IPS-18a (cell line): ENCODE results near the gene HES5.

Experiments used
- H3K27ac ChIP-seq: one replicate; pipeline ENCODE4 v1.5.1; 2013; ENCODE audit warnings: low read length
- H3K27me3 ChIP-seq: one replicate; pipeline ENCODE4 v1.6.1; 2013; ENCODE audit warnings: mild to moderate bottlenecking, low read length; ENCODE audit not compliant: control insufficient read depth, insufficient read depth
- H3K36me3 ChIP-seq: one replicate; pipeline ENCODE4 v1.6.1; 2013; ENCODE audit warnings: low read depth, low read length; ENCODE audit not compliant: control insufficient read depth
- H3K4me1 ChIP-seq: one replicate; pipeline ENCODE4 v1.6.1; 2013; ENCODE audit warnings: low read depth, low read length; ENCODE audit not compliant: control insufficient read depth
- H3K4me3 ChIP-seq: one replicate; pipeline ENCODE4 v1.5.1; 2013; ENCODE audit warnings: low read length
- H3K9ac ChIP-seq: one replicate; pipeline ENCODE4 v1.6.1; 2013; ENCODE audit warnings: mild to moderate bottlenecking, low read length, moderate library complexity
- H3K9me3 ChIP-seq: one replicate; pipeline ENCODE4 v1.6.1; 2013; ENCODE audit warnings: low read depth, low read length; ENCODE audit not compliant: control insufficient read depth

HES5 gene

DNA sequence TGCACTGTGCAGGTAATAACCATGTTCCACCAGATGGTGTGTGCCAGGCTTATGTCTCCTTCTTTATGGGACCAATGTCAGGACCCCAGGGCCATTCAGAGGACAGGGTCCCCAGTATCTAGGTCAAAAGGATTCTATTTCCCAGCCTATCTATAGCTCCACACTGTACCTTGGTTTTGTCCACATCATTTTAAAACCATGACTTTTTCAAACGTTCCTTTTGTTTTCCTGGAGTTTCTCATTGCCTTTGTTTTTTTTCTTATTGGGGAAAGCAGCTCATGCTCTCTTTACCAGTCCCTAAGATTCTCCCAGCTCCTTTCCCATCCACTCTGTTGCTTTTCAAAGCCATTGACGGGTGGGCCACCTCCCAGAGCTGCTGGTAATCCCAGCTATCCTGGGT is 41.4 kb downstream of the HES5 start:
- Histone ChIP-seq H3K9me3 (no peaks in the 10 kb centered on the region), H3K27ac (no peak overlapping the region), H3K36me3 (no peaks in the 10 kb centered on the region), H3K27me3 (no peaks in the 10 kb centered on the region), H3K4me1 (no peaks in the 10 kb centered on the region), H3K4me3 (no peak overlapping the region), H3K9ac (no peak overlapping the region)

DNA sequence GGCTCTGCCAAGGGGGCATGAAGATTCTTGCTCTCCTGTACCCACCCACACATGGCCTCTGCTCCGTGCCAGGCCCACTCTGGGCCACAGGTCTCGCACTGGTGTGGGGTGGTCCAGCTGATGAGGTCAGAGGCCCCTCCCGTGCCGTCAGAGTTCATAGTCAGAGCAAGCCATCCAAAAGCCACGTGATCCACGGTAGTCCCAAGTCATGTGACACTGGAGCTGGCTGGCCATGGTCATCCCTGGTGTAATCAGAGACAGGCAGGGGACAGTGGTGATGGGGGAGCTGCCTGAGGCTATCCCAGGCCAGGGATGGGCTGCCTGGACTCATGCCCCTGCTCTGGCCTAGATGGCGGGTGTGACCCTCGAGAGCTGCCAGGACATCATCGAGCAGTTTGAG is 43.5 kb downstream of the HES5 start:
- Histone ChIP-seq H3K36me3 (no peaks in the 10 kb centered on the region), H3K27me3 (no peaks in the 10 kb centered on the region), H3K4me1 (no peaks in the 10 kb centered on the region), H3K4me3 (no peak overlapping the region), H3K9ac (no peak overlapping the region), H3K27ac (no peak overlapping the region), H3K9me3 (no peaks in the 10 kb centered on the region)

DNA sequence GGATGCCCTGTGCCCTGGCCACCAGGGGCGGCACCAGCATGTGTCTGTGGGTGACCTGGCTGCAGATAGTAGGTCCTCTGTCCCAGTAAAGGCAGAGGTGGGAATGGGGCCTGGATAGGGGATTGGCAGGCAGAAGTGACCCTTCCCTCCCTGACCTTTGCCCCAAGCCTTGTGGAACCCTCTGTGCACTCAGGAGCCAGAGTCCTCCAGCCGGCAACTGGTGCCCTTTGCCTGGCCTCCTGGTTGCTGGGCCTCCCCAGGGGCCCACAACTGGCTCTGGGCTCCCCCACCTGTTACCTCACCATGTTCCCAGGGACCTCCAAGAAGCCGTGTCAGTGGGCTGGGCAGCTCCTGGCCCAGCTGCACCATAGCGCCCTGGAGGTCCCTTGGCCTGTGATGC is 44.0 kb downstream of the HES5 start:
- Histone ChIP-seq H3K4me3 (no peak overlapping the region), H3K27me3 (no peaks in the 10 kb centered on the region), H3K36me3 (no peaks in the 10 kb centered on the region), H3K9ac (no peak overlapping the region), H3K4me1 (no peaks in the 10 kb centered on the region), H3K27ac (no peak overlapping the region), H3K9me3 (no peaks in the 10 kb centered on the region)

DNA sequence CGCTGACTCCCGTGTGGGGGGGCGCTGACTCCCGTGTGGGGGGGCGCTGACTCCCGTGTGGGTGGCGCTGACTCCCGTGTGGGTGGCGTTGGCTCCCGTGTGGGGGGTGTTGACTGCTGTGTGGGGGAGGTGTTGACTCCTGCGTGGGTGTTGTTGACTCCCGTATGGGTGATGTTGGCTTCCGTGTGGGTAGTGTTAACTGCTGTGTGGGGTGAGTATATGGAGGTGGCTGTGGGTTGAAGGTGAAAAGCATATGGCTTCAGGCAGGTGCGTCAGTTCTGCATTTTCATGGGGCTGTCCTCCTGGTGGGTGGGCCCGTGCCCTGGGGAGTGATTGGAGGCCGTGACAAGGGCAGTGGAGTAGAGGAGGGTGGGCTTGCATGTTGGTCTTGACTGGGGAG is 46.1 kb downstream of the HES5 start:
- H3K9me3 ChIP-seq, result no peaks in the 10 kb centered on the region
- H3K27me3 ChIP-seq, result no peaks in the 10 kb centered on the region
- H3K9ac ChIP-seq, result no peak overlapping the region
- H3K4me3 ChIP-seq, result no peak overlapping the region
- no peaks in the 10 kb centered on the region for H3K36me3 ChIP-seq
- H3K4me1 ChIP-seq, result no peaks in the 10 kb centered on the region
- no peak overlapping the region for H3K27ac ChIP-seq

DNA sequence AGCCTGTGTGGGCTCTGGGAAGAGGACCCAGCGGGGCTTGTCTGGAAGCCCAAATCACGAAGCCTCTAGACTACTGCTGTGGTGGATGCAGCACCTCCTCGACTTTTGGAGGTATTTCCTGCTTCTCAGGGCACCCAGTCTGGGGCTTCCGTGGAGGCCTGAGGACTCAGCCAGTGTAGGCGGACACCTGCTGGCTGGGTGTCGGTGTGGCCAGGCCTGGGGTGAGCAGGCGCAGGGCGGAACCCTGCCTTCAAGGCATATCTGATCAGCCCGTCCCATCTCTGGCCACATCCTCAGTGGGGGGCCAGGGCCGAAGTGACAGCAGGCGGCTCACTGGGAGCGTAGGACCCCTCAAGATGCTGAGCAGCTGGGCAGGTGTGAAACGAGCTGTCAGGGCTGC is 47.0 kb downstream of the HES5 start:
- Histone ChIP-seq H3K4me3 (no peak overlapping the region), H3K4me1 (no peaks in the 10 kb centered on the region), H3K9me3 (no peaks in the 10 kb centered on the region), H3K27ac (no peak overlapping the region), H3K9ac (no peak overlapping the region), H3K27me3 (no peaks in the 10 kb centered on the region), H3K36me3 (no peaks in the 10 kb centered on the region)

DNA sequence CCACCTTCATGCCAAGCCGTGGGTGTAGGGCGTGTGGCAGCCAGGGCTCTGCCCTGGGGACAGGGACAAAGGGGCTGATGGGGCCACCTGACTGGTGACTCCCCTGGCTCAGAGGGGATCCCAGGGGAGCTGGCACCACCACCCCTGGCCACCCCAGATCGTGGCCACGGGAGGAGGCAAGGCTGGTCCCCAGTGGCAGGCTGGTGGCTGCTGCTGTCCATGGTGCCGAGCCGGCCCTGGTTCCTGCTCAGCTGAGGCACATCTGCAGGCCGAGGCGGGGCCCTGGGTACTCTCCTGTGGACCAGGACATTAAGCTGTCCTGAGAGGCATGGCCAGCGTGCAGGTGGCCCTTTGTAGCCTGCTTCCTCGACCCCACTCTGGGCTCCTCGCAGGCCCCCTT is 47.5 kb downstream of the HES5 start:
- no peaks in the 10 kb centered on the region for H3K36me3 ChIP-seq
- H3K9me3 ChIP-seq, result no peaks in the 10 kb centered on the region
- H3K4me3 ChIP-seq, result no peak overlapping the region
- no peak overlapping the region for H3K9ac ChIP-seq
- no peaks in the 10 kb centered on the region for H3K4me1 ChIP-seq
- H3K27me3 ChIP-seq, result no peaks in the 10 kb centered on the region
- no peak overlapping the region for H3K27ac ChIP-seq

DNA sequence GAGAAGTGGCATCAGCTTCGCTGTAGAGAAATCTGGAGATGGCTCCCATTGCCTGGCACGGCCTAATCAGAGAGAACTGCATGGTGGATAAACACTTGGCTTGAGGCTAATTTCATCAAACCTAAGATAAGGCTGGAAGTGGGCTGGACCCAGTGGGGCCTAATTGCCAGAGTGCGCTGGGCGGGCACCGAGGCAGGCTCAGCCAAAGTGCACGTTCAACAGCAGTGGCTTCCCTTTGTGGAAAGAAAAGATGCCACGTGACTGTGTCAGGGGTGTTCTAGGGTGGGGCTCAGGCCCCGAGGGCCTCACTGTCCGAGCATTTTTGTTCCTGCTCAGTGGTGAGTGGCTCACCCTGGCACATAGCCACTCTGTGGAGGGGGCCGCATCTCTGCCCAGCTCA is 48.2 kb downstream of the HES5 start:
- Histone ChIP-seq H3K27ac (no peak overlapping the region), H3K9me3 (no peaks in the 10 kb centered on the region), H3K27me3 (no peaks in the 10 kb centered on the region), H3K9ac (no peak overlapping the region), H3K4me3 (no peak overlapping the region), H3K36me3 (no peaks in the 10 kb centered on the region), H3K4me1 (no peaks in the 10 kb centered on the region)

DNA sequence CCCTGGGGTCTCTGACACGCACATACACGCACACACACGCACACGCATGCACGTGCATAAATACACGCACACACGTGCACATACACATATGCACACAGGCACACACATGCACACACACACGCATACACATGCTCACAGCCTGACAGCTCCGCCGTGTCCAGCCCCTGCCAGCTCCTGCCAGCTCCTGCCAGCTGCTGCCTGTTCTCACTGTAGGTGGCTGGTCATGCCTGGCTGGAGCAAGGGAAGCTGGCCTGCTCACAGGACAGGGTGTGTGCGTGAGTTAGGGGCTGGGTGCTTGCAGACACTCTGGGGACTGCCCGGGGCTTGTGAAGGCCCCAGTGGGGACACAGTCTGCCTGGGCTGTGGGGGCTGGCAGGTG is 49.1 kb downstream of the HES5 start:
- H3K4me1 ChIP-seq, result no peaks in the 10 kb centered on the region
- no peaks in the 10 kb centered on the region for H3K27me3 ChIP-seq
- no peaks in the 10 kb centered on the region for H3K36me3 ChIP-seq
- no peak overlapping the region for H3K9ac ChIP-seq
- H3K9me3 ChIP-seq, result no peaks in the 10 kb centered on the region
- H3K27ac ChIP-seq, result no peak overlapping the region
- H3K4me3 ChIP-seq, result no peak overlapping the region

DNA sequence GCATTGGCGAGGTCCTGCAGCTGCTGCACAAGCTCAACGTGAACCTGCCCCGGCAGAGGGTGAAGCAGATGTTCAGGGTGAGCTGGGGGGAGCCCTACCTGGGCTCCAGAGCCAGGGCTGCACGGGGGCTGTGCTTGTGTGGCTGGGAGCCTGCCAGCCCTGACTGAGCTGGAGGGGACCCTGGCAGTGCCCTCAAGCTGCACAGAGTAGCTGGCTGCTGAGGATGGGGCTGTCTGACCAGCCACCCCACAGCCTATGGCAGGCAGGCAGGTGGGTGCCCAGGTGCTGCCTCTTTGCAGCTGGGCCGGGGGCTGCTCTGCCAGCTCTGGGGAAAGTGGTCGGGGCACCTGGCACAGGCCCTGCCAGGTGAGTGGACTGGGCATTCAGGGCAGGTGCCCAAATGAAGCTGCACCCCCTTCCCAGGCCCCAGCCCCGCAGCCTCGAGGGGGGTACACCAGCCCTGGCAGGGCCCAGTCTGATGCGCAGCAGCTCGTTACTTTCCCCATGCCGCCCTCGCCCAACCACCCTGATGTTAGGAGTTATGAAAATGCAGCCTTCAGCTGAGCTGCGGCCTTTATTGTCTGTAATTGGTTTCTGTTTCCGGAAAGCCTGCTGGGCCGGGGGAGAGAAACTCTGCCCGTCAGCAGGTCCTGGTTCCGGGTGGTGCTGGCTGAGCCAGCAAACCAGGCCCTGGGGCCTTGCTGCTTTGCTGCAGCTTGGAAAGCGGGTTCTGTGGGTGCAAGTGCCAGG is 49.7 kb downstream of the HES5 start:
- H3K4me3 ChIP-seq, result no peak overlapping the region
- H3K9me3 ChIP-seq, result no peaks in the 10 kb centered on the region
- H3K36me3 ChIP-seq, result no peaks in the 10 kb centered on the region
- H3K27me3 ChIP-seq, result no peaks in the 10 kb centered on the region
- H3K27ac ChIP-seq, result no peak overlapping the region
- no peaks in the 10 kb centered on the region for H3K4me1 ChIP-seq
- no peak overlapping the region for H3K9ac ChIP-seq

DNA sequence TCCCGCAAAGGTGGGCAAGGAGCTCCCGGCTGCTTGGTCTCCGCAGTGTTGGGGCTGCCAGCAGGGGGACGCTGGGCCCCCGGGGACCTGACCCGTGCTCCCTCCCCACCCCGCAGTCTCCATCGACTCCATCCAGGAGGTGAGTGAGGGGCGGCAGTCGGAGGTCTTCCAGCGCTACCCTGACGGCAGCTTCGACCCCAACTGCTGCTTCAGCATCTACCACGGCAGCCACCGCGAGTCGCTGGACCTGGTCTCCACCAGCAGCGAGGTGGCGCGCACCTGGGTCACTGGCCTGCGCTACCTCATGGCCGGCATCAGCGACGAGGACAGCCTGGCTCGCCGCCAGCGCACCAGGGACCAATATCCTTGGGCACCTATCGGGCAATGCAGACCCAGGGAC is 50.4 kb downstream of the HES5 start:
- Histone ChIP-seq H3K27me3 (no peaks in the 10 kb centered on the region), H3K27ac (no peak overlapping the region), H3K4me1 (no peaks in the 10 kb centered on the region), H3K36me3 (no peaks in the 10 kb centered on the region), H3K9ac (no peak overlapping the region), H3K4me3 (no peak overlapping the region), H3K9me3 (no peaks in the 10 kb centered on the region)

DNA sequence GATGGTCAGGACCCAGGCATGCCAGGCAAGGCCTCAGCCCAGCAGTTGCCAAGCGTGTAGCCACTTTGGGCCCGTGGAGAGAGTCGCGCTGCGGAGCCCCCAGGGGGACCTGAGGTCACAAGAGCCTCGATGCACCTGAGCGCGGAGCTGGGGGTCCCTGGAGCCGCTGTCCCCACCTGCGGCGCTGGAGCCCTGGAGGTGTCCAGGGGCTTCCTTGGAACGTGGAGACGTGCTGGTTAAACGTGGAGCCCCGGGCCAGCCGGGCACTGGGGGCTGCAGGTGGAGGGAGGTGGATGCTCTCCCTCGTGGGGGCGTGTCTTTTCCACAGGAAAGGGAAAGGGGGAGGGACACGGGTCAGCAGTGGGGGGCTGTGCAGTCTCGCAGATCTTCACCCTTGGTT is 50.9 kb downstream of the HES5 start:
- Histone ChIP-seq H3K9ac (no peak overlapping the region), H3K4me3 (no peak overlapping the region), H3K4me1 (no peaks in the 10 kb centered on the region), H3K27ac (no peak overlapping the region), H3K36me3 (no peaks in the 10 kb centered on the region), H3K27me3 (no peaks in the 10 kb centered on the region), H3K9me3 (no peaks in the 10 kb centered on the region)
